Kidney (tissue), 14 donors: ENCODE results near the gene BACH2. TPM values are rescaled to one million over a fixed set of nuclear protein-coding genes. Genes with fewer than 3 reads are reported as not detected.
"Not testable (repeated sequence)": the region's sequence is repeated elsewhere in the genome, so short reads cannot be mapped to it uniquely, and the experiment has no call there.

Experiments used
- DNase-seq, 5 donors: peaks; one replicate each; pipeline ENCODE4 v3.0.0-alpha.2; 2013 to 2020
- FAIRE-seq: peaks from 2 replicates; lab custom pipeline; 2012; peaks lifted over from hg19 to GRCh38; lab: Jason Lieb, UNC
- H3K27ac ChIP-seq, 2 donors: one replicate each; pipeline ENCODE4 v1.7.0; 2013; ENCODE audit warnings: low read depth in 2 of 2, low read length in 2 of 2, inconsistent platforms in 1 of 2
- H3K27me3 ChIP-seq: one replicate; pipeline ENCODE4 v1.7.1; 2013; ENCODE audit warnings: low read length, inconsistent platforms; ENCODE audit not compliant: control insufficient read depth, insufficient read depth
- H3K36me3 ChIP-seq, 3 donors: one replicate each; pipeline versions ENCODE4 v1.7.0 to v1.7.1; 2013; ENCODE audit warnings: low read length in 3 of 3, control low read depth in 1 of 3, inconsistent platforms in 1 of 3; ENCODE audit not compliant: insufficient read depth in 3 of 3, control insufficient read depth in 2 of 3
- H3K4me1 ChIP-seq, 3 donors: one replicate each; pipeline versions ENCODE4 v1.7.0 to v1.7.1; 2013; ENCODE audit warnings: low read length in 3 of 3, inconsistent platforms in 1 of 3, low read depth in 1 of 3; ENCODE audit not compliant: control insufficient read depth in 2 of 3, insufficient read depth in 2 of 3
- H3K4me3 ChIP-seq, 3 donors: one replicate each; pipeline versions ENCODE4 v1.7.0 to v1.8.1; 2013; ENCODE audit warnings: low read length in 3 of 3, control low read depth in 1 of 3, inconsistent platforms in 1 of 3
- H3K9ac ChIP-seq, 3 donors: one replicate each; pipeline versions ENCODE4 v1.7.0 to v1.7.1; 2013; ENCODE audit warnings: low read length in 3 of 3, control low read depth in 1 of 3, inconsistent platforms in 1 of 3
- H3K9me3 ChIP-seq, 3 donors: one replicate each; pipeline versions ENCODE4 v1.7.0 to v1.7.1; 2013; ENCODE audit warnings: low read length in 3 of 3, control low read depth in 1 of 3, inconsistent platforms in 1 of 3; ENCODE audit not compliant: control insufficient read depth in 2 of 3, insufficient read depth in 1 of 3
- intact Hi-C: fragments of 100-400 bp; cut with DNase I; formaldehyde crosslinking; loops from one replicate; pipeline ENCODE4 v1.11.1; 2022
- polyA plus RNA-seq: library from polyadenylated mRNA; stranded (reverse); fragments of 350-450 nt; fragmentation: Illumina TruSeq; extraction: RNeasy Lipid Tissue Mini Kit (QIAGEN cat#74804); gene quantifications from one replicate; pipeline ENCODE4 v1.2.3, GENCODE V29; 2014; ENCODE audit warnings: low read depth, low replicate concordance; ENCODE audit not compliant: insufficient read depth
- total RNA-seq: library from RNA; stranded (reverse); fragmentation: NEBNext Ultra II Directional; extraction: Animal tissue kit (Norgen Biotek cat#: 25700); gene quantifications from one replicate; pipeline ENCODE4 v1.2.1, GENCODE V29; 2021
- TF ChIP-seq, protein P1 (sequence below): IDR thresholded peaks from 3 replicates; pipeline ENCODE4 v1.5.1; 2012; ENCODE audit warnings: mild to moderate bottlenecking, moderate library complexity, borderline replicate concordance; ENCODE audit not compliant: insufficient read depth; ENCODE audit errors: extremely low read depth
- donor health status: control.
- donor health status: control.
- donor health status: control.
- donor health status: control.
- donor health status: control.
- donor health status: DM: yes; HTN: yes; CAD: no.
- donor health status: Normal renal cell carcinoma (clear cell type).

The BACH2 gene
- total and polyA plus RNA-seq, 2 donors from 2014 or later: 0.32 to 6.9 TPM

DNA sequence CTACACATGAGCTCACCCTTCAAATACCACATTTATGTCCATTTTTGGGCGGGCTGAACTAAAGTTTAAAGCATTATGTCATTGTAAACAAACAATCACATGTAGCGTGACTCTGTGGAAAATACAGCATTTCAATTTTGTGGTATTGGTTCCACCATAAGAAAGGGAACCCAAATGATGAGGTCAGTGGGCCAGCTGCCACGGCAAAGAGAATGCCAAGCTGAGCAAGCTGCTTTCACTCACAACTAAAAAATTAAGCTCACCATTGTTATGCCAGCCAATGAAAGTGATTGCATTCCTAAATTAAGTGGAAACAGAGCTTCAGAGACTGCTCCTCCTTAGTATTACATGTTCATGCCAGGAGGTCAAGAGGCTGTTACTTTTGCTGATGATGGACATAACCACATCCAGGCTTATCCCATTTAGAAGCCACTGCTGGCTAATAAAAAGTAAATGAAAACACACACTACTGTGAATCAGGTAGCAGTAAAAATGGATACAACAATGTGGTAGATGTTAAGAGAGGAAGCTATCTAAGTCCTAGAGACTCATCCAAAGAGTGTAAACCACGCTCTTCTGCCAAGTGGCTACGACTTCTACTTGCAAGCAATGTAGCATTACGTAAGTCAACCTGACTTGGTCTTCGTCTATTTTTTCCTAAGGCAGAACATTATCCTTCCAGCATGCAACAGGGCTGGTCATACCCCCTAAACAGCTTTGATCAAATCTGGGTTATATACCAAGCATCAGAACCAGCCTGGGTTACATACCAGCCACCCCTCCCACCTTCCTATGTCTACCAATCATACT, 164.8 kb downstream of the BACH2 start:
- TF ChIP-seq, protein P1, sequence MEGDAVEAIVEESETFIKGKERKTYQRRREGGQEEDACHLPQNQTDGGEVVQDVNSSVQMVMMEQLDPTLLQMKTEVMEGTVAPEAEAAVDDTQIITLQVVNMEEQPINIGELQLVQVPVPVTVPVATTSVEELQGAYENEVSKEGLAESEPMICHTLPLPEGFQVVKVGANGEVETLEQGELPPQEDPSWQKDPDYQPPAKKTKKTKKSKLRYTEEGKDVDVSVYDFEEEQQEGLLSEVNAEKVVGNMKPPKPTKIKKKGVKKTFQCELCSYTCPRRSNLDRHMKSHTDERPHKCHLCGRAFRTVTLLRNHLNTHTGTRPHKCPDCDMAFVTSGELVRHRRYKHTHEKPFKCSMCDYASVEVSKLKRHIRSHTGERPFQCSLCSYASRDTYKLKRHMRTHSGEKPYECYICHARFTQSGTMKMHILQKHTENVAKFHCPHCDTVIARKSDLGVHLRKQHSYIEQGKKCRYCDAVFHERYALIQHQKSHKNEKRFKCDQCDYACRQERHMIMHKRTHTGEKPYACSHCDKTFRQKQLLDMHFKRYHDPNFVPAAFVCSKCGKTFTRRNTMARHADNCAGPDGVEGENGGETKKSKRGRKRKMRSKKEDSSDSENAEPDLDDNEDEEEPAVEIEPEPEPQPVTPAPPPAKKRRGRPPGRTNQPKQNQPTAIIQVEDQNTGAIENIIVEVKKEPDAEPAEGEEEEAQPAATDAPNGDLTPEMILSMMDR: no peak
- intact Hi-C loops: no loop called here
- H3K36me3 ChIP-seq: no peaks in the 10 kb centered on the region
- no peaks in the 10 kb centered on the region for H3K9me3 ChIP-seq
- H3K4me1 ChIP-seq: no peaks in the 10 kb centered on the region
- DNase-seq: no peak
- H3K27me3 ChIP-seq: no peaks in the 10 kb centered on the region
- no peak overlapping the region for H3K9ac ChIP-seq
- H3K27ac ChIP-seq: no peak overlapping the region
- FAIRE-seq: no peak
- H3K4me3 ChIP-seq: no peak overlapping the region

DNA sequence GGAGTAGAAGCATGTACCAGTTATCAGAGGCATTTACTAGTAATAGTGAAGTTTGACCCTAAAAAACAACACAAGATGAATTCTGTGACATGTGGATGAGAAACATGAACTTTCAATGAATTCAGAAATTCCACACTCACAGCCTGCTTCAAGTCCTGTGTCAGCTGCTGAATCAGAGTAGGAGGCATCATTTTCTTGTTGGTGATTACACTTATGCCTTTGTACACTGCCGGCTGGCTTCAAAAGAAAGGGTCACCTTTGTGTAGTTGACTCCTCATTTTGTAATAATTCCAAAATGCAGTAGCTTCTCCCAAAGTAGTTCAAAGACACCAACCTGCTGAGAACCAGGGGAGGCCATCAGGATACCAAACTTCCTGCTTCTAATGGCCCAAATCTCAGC, 165.5 kb downstream of the BACH2 start:
- no peak for FAIRE-seq
- H3K36me3 ChIP-seq: no peaks in the 10 kb centered on the region
- intact Hi-C loops: no loop called here

DNA sequence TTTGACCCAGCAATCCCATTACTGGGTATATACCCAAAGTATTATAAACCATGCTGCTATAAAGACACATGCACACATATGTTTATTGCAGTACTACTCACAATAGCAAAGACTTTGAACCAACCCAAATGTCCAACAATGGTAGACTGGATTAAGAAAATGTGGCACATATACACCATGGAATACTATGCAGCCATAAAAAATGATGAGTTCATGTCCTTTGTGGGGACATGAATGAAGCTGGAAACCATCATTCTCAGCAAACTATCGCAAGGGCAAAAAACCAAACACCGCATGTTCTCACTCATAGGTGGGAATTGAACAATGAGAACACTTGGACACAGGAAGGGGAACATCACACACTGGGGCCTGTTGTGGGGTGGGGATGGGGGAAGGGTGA, 168.0 kb downstream of the BACH2 start:
- H3K9me3 ChIP-seq, H3K4me3 ChIP-seq, H3K27me3 ChIP-seq, FAIRE-seq, H3K27ac ChIP-seq, DNase-seq, intact Hi-C loops, H3K4me1 ChIP-seq, H3K36me3 ChIP-seq, H3K9ac ChIP-seq: not testable (repeated sequence)

More for the DNA sequence above, 165.5 kb downstream of the BACH2 start:
- Histone ChIP-seq H3K4me1 (no peaks in the 10 kb centered on the region), H3K27ac (no peak overlapping the region), H3K9ac (no peak overlapping the region), H3K4me3 (no peak overlapping the region), H3K27me3 (no peaks in the 10 kb centered on the region), H3K9me3 (no peaks in the 10 kb centered on the region)
- TF ChIP-seq, protein P1: no peak
- no peak for DNase-seq

DNA sequence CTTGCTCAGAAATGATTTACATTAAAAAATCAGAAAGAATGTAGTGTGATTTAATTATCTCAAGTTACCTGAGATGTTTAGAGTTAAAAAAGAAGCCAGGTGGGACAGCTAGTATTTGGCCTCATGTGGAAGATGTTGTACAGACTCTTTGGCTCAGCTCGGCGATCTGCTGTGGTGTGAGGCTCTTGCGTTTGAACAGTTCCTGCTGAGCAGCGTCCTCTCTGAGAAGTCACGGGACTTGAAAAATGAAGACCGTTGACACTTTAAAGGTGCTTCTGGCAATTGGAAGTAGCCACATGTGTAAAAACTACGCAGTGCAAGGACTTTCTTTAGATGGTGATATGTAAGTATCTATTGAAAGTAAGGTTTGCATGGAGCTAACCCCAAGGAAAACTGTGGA, 169.0 kb downstream of the BACH2 start:
- H3K9me3 ChIP-seq: no peaks in the 10 kb centered on the region
- H3K27me3 ChIP-seq: no peaks in the 10 kb centered on the region
- no peaks in the 10 kb centered on the region for H3K36me3 ChIP-seq
- FAIRE-seq (no peak), DNase-seq (no peak)
- intact Hi-C loops: no loop called here
- H3K27ac ChIP-seq: no peak overlapping the region
- TF ChIP-seq, protein P1: no peak
- H3K4me3 ChIP-seq: no peak overlapping the region
- H3K9ac ChIP-seq: no peak overlapping the region
- no peaks in the 10 kb centered on the region for H3K4me1 ChIP-seq
